DND-41 (cell line): Measurements from ENCODE around the gene AP3D1.
"Not testable (repeated sequence)": the region's sequence is repeated elsewhere in the genome, so short reads cannot be mapped to it uniquely, and the experiment has no call there.

ENCODE experiments used
- CTCF ChIP-seq: IDR thresholded peaks from 2 replicates; pipeline ENCODE4 v1.5.1; 2012; ENCODE audit warnings: borderline replicate concordance, low read length, moderate library complexity, mild to moderate bottlenecking; ENCODE audit not compliant: poor library complexity, severe bottlenecking; ENCODE audit errors: extremely low read depth
- EZH2 ChIP-seq: IDR thresholded peaks from 3 replicates; pipeline ENCODE4 v1.6.1; 2012; ENCODE audit warnings: borderline replicate concordance, low read depth, mild to moderate bottlenecking, moderate library complexity, low read length, inconsistent platforms; ENCODE audit not compliant: severe bottlenecking

- not testable (repeated sequence) for TF ChIP-seq CTCF, EZH2
Measured at GRCh38 chr19:2128252-2128651, 23.1 kb downstream of the AP3D1 start.
